ENCODE data around the gene SRP19.

GRCh38 chr5:112878101-112878500, 17.0 kb downstream of the SRP19 start:
- no peak for TF ChIP-seq ESRRA (CRISPR knock-in tag; IDR thresholded peaks at IDR 0.05; ENCODE audit: borderline replicate concordance)
- no peak for TF ChIP-seq CTCF (IDR thresholded peaks at IDR 0.05)
- TF ChIP-seq TEAD4 (CRISPR knock-in tag; IDR thresholded peaks at IDR 0.05), result no peak
- TF ChIP-seq ERG (CRISPR knock-in tag; IDR thresholded peaks at IDR 0.05), result no peak
- no peak for TF ChIP-seq TCF7 (CRISPR knock-in tag; IDR thresholded peaks at IDR 0.05; ENCODE audit: low read depth)
- TF ChIP-seq IRF2 (CRISPR knock-in tag; IDR thresholded peaks at IDR 0.05; ENCODE audit: borderline replicate concordance, low read depth), result no peak

All from WTC11 (cell line).